Measurements from ENCODE around the gene ZNF768.

ZNF768 gene

GRCh38 chr16:30526137-30526822 lies at the start of gene ZNF768:
ZNF768 (minus strand) TSS chr16:30526566; CDS start chr16:30526413, 153 bp downstream.
- peak in 1 of 2 donors; percentile 12 for DNase-seq (ENCODE audit: low read depth in 1 of 2, low spot score in 1 of 2)

DNA sequence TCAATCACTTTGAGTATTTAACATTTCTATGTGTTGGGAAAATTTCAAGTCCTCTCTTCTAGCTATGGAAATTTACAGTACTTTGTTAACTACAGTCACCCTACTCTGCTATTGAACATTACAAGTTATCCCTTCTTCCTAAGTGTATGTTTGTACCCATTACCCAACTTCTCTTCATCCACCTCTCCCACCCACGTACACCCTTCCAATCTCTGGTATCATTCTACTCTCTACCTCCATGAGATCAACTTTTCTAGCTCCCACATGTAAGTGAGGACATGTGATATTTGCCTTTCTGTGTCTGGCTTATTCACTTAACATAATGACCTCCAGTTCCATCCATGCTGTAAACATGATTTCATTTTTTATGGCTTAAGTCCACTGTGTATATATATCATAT lies 48.3 kb upstream of the ZNF768 start:
- DNase-seq (ENCODE audit: low read depth in 1 of 2, low spot score in 1 of 2) = no peak

- peak; percentile 81 to 86 for DNase-seq (ENCODE audit: low read depth in 1 of 2, low spot score in 1 of 2)
Measured at GRCh38 chr16:30571445-30572322, 45.3 kb upstream of the ZNF768 start, which contains the start of gene ZNF688. ZNF688 (minus strand) TSS chr16:30571714; CDS start chr16:30571629, 85 bp downstream.

DNA sequence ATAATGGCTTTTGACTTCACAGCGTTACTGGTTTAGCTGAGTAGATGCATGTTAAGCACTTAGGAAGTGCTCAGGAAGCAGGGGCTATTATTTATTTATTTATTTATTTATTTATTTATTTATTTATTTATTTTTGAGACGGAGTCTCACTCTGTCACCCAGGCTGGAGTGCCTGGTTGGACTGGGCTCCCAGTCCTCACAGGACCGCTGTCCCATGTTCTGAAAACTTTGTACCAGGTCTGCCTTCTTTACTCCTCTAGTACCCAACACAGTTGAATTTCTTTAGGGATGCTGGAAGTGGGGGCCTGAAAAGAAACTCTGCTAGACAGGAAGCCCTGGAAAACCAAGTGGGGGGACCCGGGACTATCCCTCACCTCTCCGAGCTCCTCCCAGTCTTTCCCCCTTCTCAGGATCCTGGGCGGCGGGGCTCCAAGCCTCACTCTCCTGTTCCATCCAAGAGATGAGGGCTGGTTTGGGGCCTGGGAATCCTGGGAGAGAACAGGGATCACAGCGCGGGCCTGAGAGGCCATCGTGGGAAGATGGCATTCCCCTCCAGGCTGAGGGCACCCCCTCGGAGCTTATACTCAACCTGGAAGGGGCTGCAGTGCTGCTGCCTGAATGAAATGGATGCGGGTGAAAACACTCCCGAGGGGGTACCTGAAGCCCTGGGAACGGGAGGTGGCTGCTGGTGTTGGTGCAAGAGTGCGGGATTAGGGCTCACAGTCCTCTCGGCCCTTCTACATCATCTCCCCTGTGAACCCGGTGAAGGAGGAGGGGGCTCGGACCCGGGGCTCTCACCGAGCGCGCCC lies 44.5 kb upstream of the ZNF768 start:
- DNase-seq (ENCODE audit: low read depth in 1 of 2, low spot score in 1 of 2) = no peak

DNA sequence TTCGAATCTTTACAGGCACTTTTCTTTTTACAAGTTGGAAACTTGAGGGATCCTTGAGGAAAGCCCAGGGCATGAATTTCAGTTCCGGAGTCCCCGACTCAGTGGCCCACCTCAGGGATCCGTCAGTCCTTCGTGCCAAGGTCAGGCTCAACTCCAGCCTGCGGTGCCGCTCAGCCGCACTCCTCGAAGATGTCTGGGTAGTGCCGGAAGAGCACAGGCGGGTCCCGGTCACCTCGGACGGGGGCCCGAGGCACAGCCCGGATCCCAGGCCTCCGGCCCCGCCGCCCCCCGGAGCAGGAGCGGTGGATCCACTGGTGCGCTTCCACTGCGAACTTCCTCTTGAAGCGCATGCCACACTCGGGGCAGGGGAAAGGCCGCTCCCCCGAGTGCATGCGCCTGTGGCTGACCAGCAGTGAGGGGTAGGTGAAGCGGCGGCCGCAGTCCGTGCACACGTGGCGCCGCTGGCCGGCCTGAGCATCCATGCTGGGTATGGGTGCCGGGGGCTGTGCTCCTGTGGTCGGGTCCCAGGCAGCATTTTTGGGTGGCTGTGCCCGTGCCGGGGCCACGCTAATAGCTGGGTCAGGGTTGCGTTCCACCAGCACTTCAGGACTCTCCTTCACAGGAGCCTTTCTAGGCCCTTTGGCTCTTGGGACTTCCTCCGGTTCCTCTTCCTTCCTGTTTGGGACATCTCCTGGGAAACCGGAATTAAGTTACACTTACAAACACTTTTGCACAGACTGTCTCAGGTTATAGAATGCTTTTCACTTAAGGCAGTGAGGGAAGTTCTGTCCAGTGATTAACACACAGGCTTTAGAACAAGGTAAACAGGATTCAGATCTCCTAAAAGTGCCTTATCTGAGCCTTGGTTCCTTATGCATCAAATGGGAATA lies 43.6 kb upstream of the ZNF768 start:
- DNase-seq (ENCODE audit: low read depth in 1 of 2, low spot score in 1 of 2) = no peak

- DNase-seq (ENCODE audit: low read depth in 1 of 2, low spot score in 1 of 2) = no peak
Measured at GRCh38 chr16:30569281-30569680, 42.9 kb upstream of the ZNF768 start.

DNA sequence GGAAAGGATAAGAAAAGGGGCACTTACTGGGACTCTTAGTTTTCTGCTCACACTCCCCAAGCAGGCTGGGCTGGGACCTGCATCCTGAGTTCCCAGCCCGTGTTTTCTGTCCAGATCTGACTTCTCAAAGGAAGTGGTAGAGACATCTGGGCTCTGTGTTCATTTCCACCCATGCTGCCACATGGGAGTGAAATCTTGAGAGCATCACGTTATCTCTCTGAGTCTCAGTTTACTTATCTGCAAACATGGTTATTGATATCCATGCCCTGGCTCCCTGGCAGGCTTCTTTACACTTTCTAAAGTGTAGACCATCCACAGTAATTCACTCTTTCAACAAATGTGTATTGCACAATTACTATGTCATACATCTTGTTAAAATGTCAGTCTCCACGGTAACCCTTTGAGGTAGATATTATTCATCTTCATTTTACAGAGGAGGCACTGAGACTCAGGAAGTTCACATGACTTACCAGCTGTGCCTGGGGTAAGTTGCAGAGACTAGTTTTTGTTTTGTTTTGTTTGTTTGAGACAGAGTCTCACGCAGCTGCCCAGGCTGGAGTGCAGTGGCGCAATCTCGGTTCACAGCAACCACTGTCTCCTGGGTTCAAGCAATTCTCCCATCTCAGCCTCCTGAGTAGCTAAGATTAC lies 41.7 kb upstream of the ZNF768 start:
- no peak for DNase-seq (ENCODE audit: low read depth in 1 of 2, low spot score in 1 of 2)

- peak in 1 of 2 donors; percentile 44 for DNase-seq (ENCODE audit: low read depth in 1 of 2, low spot score in 1 of 2)
Measured at GRCh38 chr16:30567160-30567990, 41.0 kb upstream of the ZNF768 start.

DNA sequence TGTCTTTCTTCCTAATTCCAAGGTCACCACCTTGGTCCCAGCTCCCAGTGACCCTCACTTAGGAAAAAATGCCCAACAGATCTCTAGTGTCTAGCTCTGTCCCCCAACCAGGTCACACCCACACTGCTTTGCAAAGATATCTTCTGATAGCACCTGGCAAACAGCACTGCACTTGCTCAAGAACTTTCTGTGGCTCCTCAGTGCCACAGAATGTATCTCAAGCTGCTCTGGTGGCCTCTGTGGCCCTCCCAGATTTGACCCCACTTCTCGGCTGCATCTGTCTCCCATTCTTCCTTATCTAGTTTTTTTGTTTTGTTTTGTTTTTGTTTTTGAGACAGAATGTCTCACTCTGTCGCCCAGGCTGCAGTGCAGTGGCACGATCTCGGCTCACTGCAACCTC lies 40.2 kb upstream of the ZNF768 start:
- no peak for DNase-seq (ENCODE audit: low read depth in 1 of 2, low spot score in 1 of 2)

- DNase-seq (ENCODE audit: low read depth in 1 of 2, low spot score in 1 of 2) = no peak
Measured at GRCh38 chr16:30565984-30566383, 39.6 kb upstream of the ZNF768 start.

GRCh38 chr16:30565526-30565925 lies 39.2 kb upstream of the ZNF768 start:
- no peak for DNase-seq (ENCODE audit: low read depth in 1 of 2, low spot score in 1 of 2)

- no peak for DNase-seq (ENCODE audit: low read depth in 1 of 2, low spot score in 1 of 2)
Measured at GRCh38 chr16:30562021-30562420, 35.7 kb upstream of the ZNF768 start.

- no peak for DNase-seq (ENCODE audit: low read depth in 1 of 2, low spot score in 1 of 2)
Measured at GRCh38 chr16:30561089-30561816, 34.9 kb upstream of the ZNF768 start.

GRCh38 chr16:30559690-30560089 lies 33.3 kb upstream of the ZNF768 start:
- no peak for DNase-seq (ENCODE audit: low read depth in 1 of 2, low spot score in 1 of 2)

GRCh38 chr16:30558789-30559377 lies 32.5 kb upstream of the ZNF768 start:
- DNase-seq (ENCODE audit: low read depth in 1 of 2, low spot score in 1 of 2) = no peak

DNA sequence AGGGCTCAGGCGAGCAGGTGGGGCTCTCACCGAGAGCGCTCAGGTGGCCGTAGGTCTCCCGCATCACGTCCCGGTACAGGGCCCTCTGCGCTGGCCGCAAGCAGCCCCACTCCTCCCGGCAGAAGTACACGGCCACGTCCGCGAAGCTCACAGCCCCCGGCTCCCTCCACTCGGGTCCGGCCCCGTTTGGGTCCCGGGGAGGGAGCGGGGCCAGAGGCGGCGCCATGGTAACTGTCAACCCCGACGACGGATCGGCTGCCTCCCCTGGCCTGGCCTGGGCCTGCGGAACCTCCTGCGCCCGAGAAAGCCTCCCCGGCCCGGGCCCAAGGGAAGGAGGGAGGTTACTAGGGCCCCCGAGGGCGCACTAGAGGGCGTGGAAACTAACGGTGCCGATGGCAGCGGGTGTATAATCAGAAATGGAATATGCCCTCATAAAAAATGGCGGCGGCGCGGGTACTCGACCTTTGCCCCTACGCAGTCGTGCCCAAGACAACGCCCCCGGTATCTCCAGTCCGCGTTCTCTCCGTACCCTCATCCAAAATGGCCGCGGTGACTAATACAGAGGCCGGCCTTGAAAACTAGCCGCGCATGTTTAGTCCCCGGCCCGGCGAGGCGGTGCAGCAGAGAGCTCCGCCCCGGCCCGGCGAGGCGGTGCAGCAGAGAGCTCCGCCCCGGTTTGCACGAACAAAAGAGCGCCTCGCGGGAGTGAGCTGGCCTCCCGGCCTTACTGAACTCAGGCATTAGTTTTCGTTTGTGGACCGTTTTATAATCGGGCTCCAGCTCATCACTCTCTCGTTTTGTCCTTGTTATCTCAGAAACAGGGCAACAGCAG lies 31.8 kb upstream of the ZNF768 start, which contains the start of gene ZNF764:
Gene ZNF764, minus strand, starts transcription at position 418 of the 832 bp plus-strand sequence. Its CDS starts 192 bp downstream, at position 226.
- peak; percentile 91 to 93 for DNase-seq (ENCODE audit: low read depth in 1 of 2, low spot score in 1 of 2)

GRCh38 chr16:30557707-30557956 lies 31.3 kb upstream of the ZNF768 start:
- peak in 1 of 2 donors; percentile 40 for DNase-seq (ENCODE audit: low read depth in 1 of 2, low spot score in 1 of 2)
